H7 (cell line): ENCODE measurements around the gene GLRA1. TPM values are rescaled to one million over a fixed set of nuclear protein-coding genes. Genes with fewer than 3 reads are reported as not detected.
"Not testable (repeated sequence)": the region's sequence is repeated elsewhere in the genome, so short reads cannot be mapped to it uniquely, and the experiment has no call there.

Experiments used
- DNase-seq: peaks from one replicate; pipeline ENCODE4 v3.0.0; 2012
- H3K27me3 ChIP-seq: 2 replicates; pipeline ENCODE4 v1.6.0; 2011; ENCODE audit warnings: mild to moderate bottlenecking, low read length; ENCODE audit not compliant: control insufficient read depth, insufficient read depth
- H3K36me3 ChIP-seq: replicated peaks from 2 replicates; pipeline ENCODE4 v1.5.1; 2011; ENCODE audit warnings: low read length; ENCODE audit not compliant: control insufficient read depth, insufficient read depth
- H3K4me3 ChIP-seq: 2 replicates; pipeline ENCODE4 v1.5.1; 2011; ENCODE audit warnings: low read depth, mild to moderate bottlenecking, control low read depth, low read length, moderate library complexity; ENCODE audit not compliant: insufficient read depth
- total RNA-seq: library from RNA; depleted of rRNA; stranded (reverse); fragments of >200 nt; shearing (Covaris generic); gene quantifications from 2 replicates; pipeline ENCODE4 v1.2.3, GENCODE V29; 2014

The GLRA1 gene
- total RNA-seq, 1 experiment from 2014 or later = not detected

GRCh38 chr5:151904127-151904526 is 20.5 kb downstream of the GLRA1 start:
- Histone ChIP-seq H3K27me3 (peaks cover 73% of the 10 kb centered on the region), H3K36me3 (no peaks in the 10 kb centered on the region)
- DNase-seq = no peak

GRCh38 chr5:151903243-151903653 is 21.4 kb downstream of the GLRA1 start:
- peaks cover 78% of the 10 kb centered on the region for H3K27me3 ChIP-seq
- peak; percentile 69 for DNase-seq
- H3K4me3 ChIP-seq = no peak overlapping the region
- H3K36me3 ChIP-seq = no peaks in the 10 kb centered on the region

More at GRCh38 chr5:151904127-151904526, 20.5 kb downstream of the GLRA1 start:
- H3K4me3 ChIP-seq = no peak overlapping the region

GRCh38 chr5:151902215-151902614 is 22.4 kb downstream of the GLRA1 start:
- peaks cover 69% of the 10 kb centered on the region for H3K27me3 ChIP-seq

GRCh38 chr5:151901611-151902010 is 23.0 kb downstream of the GLRA1 start:
- H3K4me3 ChIP-seq = no peak overlapping the region
- H3K27me3 ChIP-seq = peaks cover 66% of the 10 kb centered on the region
- no peaks in the 10 kb centered on the region for H3K36me3 ChIP-seq
- no peak for DNase-seq

More at GRCh38 chr5:151902215-151902614, 22.4 kb downstream of the GLRA1 start:
- Histone ChIP-seq H3K4me3 (no peak overlapping the region), H3K36me3 (no peaks in the 10 kb centered on the region)
- DNase-seq = no peak

- Histone ChIP-seq H3K36me3 (no peaks in the 10 kb centered on the region), H3K27me3 (peaks cover 65% of the 10 kb centered on the region), H3K4me3 (no peak overlapping the region)
- no peak for DNase-seq
Measured at GRCh38 chr5:151900891-151901290, 23.8 kb downstream of the GLRA1 start.

- H3K27me3 ChIP-seq = peaks cover 52% of the 10 kb centered on the region
- no peak for DNase-seq
- H3K36me3 ChIP-seq = no peaks in the 10 kb centered on the region
- H3K4me3 ChIP-seq = no peak overlapping the region
Measured at GRCh38 chr5:151899399-151899798, 25.3 kb downstream of the GLRA1 start.

- no peak for DNase-seq
- H3K27me3 ChIP-seq = peaks cover 41% of the 10 kb centered on the region
- H3K36me3 ChIP-seq = no peaks in the 10 kb centered on the region
- H3K4me3 ChIP-seq = no peak overlapping the region
Measured at GRCh38 chr5:151897896-151898295, 26.8 kb downstream of the GLRA1 start.

- no peaks in the 10 kb centered on the region for H3K36me3 ChIP-seq
- H3K4me3 ChIP-seq = no peak overlapping the region
- no peak for DNase-seq
- H3K27me3 ChIP-seq = peaks cover 33% of the 10 kb centered on the region
Measured at GRCh38 chr5:151897020-151897552, 27.6 kb downstream of the GLRA1 start.

- H3K4me3 ChIP-seq = no peak overlapping the region
- no peaks in the 10 kb centered on the region for H3K36me3 ChIP-seq
- peaks cover 24% of the 10 kb centered on the region for H3K27me3 ChIP-seq
- peak; percentile 13 for DNase-seq
Measured at GRCh38 chr5:151896031-151896691, 28.5 kb downstream of the GLRA1 start.

- no peak for DNase-seq
- H3K27me3 ChIP-seq = peaks cover 18% of the 10 kb centered on the region; the same call in 1 of the 2 replicates
- H3K36me3 ChIP-seq = no peaks in the 10 kb centered on the region
- no peak overlapping the region for H3K4me3 ChIP-seq
Measured at GRCh38 chr5:151895660-151896030, 29.0 kb downstream of the GLRA1 start.

GRCh38 chr5:151893485-151893884 is 31.2 kb downstream of the GLRA1 start:
- H3K4me3 ChIP-seq, DNase-seq, H3K36me3 ChIP-seq, H3K27me3 ChIP-seq: not testable (repeated sequence)

GRCh38 chr5:151892393-151892792 is 32.3 kb downstream of the GLRA1 start:
- DNase-seq = no peak
- Histone ChIP-seq H3K27me3 (no peaks in the 10 kb centered on the region), H3K36me3 (no peaks in the 10 kb centered on the region), H3K4me3 (no peak overlapping the region)

GRCh38 chr5:151890299-151890698 is 34.4 kb downstream of the GLRA1 start:
- H3K4me3 ChIP-seq = no peak overlapping the region
- no peak for DNase-seq
- no peaks in the 10 kb centered on the region for H3K36me3 ChIP-seq
- H3K27me3 ChIP-seq = no peaks in the 10 kb centered on the region

GRCh38 chr5:151889614-151890013 is 35.0 kb downstream of the GLRA1 start:
- Histone ChIP-seq H3K27me3 (no peaks in the 10 kb centered on the region), H3K4me3 (no peak overlapping the region), H3K36me3 (no peaks in the 10 kb centered on the region)
- DNase-seq = no peak

GRCh38 chr5:151886546-151887275 is 37.9 kb downstream of the GLRA1 start:
- H3K27me3 ChIP-seq = no peaks in the 10 kb centered on the region
- H3K36me3 ChIP-seq = no peaks in the 10 kb centered on the region
- H3K4me3 ChIP-seq = no peak overlapping the region
- no peak for DNase-seq
